Measurements from ENCODE around the gene PDE4C.
A peak's percentile ranks its signal among the peaks of the same experiment; 100 is the strongest.

DNA sequence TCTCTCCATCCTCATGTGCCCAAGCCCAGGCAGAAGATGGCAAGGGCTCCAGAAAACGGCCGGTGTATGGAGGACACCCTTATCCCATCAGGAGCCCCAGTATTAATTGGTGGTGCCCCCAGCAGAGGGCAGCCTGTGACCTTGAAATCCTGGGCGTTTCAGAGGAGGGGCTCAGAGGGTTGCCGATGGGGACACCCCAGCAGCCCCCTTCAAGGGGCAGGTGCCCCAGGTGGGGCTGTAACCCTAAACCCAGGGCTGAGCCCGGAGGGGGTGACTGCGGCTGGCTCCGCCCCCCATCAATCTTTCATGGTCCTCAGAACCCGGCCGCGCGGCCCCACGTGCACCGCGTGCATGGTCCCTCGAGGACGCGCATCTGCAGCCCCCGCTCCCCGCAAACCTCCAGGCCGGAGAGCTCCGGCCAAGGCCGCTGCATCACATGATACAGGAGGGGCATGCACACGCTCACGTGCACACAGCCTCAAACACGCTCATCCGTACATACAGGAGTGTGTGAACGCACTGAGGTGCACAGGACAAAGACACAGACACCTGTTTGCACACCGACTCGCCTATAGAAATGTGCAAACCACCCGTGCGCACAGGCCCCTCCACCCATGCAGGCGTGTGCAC, 23.3 kb downstream of the PDE4C start:
- TF ChIP-seq, protein P1, sequence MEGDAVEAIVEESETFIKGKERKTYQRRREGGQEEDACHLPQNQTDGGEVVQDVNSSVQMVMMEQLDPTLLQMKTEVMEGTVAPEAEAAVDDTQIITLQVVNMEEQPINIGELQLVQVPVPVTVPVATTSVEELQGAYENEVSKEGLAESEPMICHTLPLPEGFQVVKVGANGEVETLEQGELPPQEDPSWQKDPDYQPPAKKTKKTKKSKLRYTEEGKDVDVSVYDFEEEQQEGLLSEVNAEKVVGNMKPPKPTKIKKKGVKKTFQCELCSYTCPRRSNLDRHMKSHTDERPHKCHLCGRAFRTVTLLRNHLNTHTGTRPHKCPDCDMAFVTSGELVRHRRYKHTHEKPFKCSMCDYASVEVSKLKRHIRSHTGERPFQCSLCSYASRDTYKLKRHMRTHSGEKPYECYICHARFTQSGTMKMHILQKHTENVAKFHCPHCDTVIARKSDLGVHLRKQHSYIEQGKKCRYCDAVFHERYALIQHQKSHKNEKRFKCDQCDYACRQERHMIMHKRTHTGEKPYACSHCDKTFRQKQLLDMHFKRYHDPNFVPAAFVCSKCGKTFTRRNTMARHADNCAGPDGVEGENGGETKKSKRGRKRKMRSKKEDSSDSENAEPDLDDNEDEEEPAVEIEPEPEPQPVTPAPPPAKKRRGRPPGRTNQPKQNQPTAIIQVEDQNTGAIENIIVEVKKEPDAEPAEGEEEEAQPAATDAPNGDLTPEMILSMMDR (IDR thresholded peaks at IDR 0.05): peak in 1 of 4 experiments; percentile 42
- no peak for TF ChIP-seq POLR2A (IDR thresholded peaks at IDR 0.05)

Measured in uterus (tissue), 2 donors.